HepG2 (cell line): ENCODE measurements around the gene DNAJC5. TPM values are rescaled to one million over a fixed set of nuclear protein-coding genes. Genes with fewer than 3 reads are reported as not detected.

ENCODE experiments used
- ATAC-seq: fragments of 200-7000 bp; cut with Tn5 transposase; 3 replicates; pipeline ENCODE4 v1.9.1; 2020; ENCODE audit warnings: mild to moderate bottlenecking, moderate library complexity
- BruUV-seq: library from RNA; stranded (reverse); fragments of 400-500 nt; replicated peaks from 2 replicates; lab custom pipeline; 2021; lab: Mats Ljungman, UMichigan
- CTCF ChIA-PET: fragments of 300-600 bp; formaldehyde crosslinking; extraction: SDS; loops from one replicate; lab custom pipeline; 2021; ENCODE audit warnings: low total read pairs, inconsistent platforms, low intra/inter-chr PET ratio; lab: Yijun Ruan, JAX
- POLR2A ChIA-PET: fragments of 350-600 bp; sonication (Branson Sonifier 250); formaldehyde crosslinking; loops from one replicate; lab custom pipeline; 2020; ENCODE audit warnings: antibody characterized with exemption, inconsistent platforms; lab: Yijun Ruan, JAX
- DNase-seq: peaks from one replicate; pipeline ENCODE4 v3.0.0-alpha.2; 2015; ENCODE audit warnings: low spot score
- FAIRE-seq: peaks from 3 replicates; lab custom pipeline; 2011; peaks lifted over from hg19 to GRCh38; lab: Jason Lieb, UNC
- H2AFZ ChIP-seq: one replicate; pipeline ENCODE4 v1.6.1; 2011; ENCODE audit warnings: low read length, inconsistent platforms
- H3K27ac ChIP-seq: fragments of 300-600 bp; 3 replicates; pipeline ENCODE4 v1.8.0; 2011; ENCODE audit warnings: mixed run types, mild to moderate bottlenecking, mixed read lengths, low read length, inconsistent platforms; ENCODE audit not compliant: insufficient read depth; ENCODE audit errors: extremely low read length
- H3K27me3 ChIP-seq, 2 experiments: fragments of 200-600 bp in 1 of 2; 2 replicates in 1 of 2; 3 replicates in 1 of 2; pipeline versions ENCODE4 v1.6.0 to v1.8.0; 2011; ENCODE audit warnings: low read length in 2 of 2, mild to moderate bottlenecking in 2 of 2, moderate library complexity in 2 of 2, inconsistent platforms in 1 of 2; ENCODE audit not compliant: insufficient read depth in 2 of 2, control insufficient read depth in 1 of 2
- H3K36me3 ChIP-seq, 2 experiments: fragments of 200-600 bp in 1 of 2; replicated peaks in 1 of 2; 2 replicates in 1 of 2; 3 replicates in 1 of 2; pipeline versions ENCODE4 v1.5.1 to v1.8.0; 2011; ENCODE audit warnings: low read length in 2 of 2, inconsistent platforms in 1 of 2; ENCODE audit not compliant: insufficient read depth in 2 of 2, control insufficient read depth in 1 of 2
- H3K4me1 ChIP-seq: 2 replicates; pipeline ENCODE4 v1.5.1; 2012; ENCODE audit warnings: low read length, inconsistent platforms; ENCODE audit not compliant: insufficient read depth
- H3K4me2 ChIP-seq: 2 replicates; pipeline ENCODE4 v1.6.0; 2011; ENCODE audit warnings: low read depth, low read length, inconsistent platforms
- H3K4me3 ChIP-seq, 3 experiments: fragments of 200-600 bp in 1 of 3; sonication (generic), shearing (Covaris generic) in 1 of 3; replicated peaks in 1 of 3; 2 replicates each; pipeline ENCODE4 v1.5.1; 2011 to 2016; ENCODE audit warnings: low read length in 3 of 3, inconsistent platforms in 2 of 3, low read depth in 2 of 3, mild to moderate bottlenecking in 2 of 3, control low read depth in 1 of 3, mixed read lengths in 1 of 3; ENCODE audit not compliant: insufficient read depth in 1 of 3
- H3K79me2 ChIP-seq: one replicate; pipeline ENCODE4 v1.6.1; 2011; ENCODE audit warnings: low read length, inconsistent platforms; ENCODE audit not compliant: insufficient read depth
- H3K9ac ChIP-seq: 2 replicates; pipeline ENCODE4 v1.6.0; 2011; ENCODE audit warnings: mild to moderate bottlenecking, low read depth, low read length, inconsistent platforms; ENCODE audit not compliant: insufficient read depth
- H3K9me3 ChIP-seq: 2 replicates; pipeline ENCODE4 v1.5.1; 2012; ENCODE audit warnings: mild to moderate bottlenecking, low read length
- H4K20me1 ChIP-seq: 2 replicates; pipeline ENCODE4 v1.6.0; 2011; ENCODE audit warnings: inconsistent platforms, mild to moderate bottlenecking, low read length, moderate library complexity; ENCODE audit not compliant: insufficient read depth
- GABPB1 ChIP-seq: IDR thresholded peaks from 2 replicates; pipeline ENCODE4 v1.6.1; 2016; ENCODE audit warnings: mild to moderate bottlenecking, missing genetic modification reagents, moderate library complexity, missing compliant biosample characterization
- KDM5A ChIP-seq: fragments of 200-600 bp; sonication (generic); IDR thresholded peaks from 2 replicates; pipeline ENCODE4 v1.7.0; 2018; ENCODE audit warnings: antibody characterized with exemption, mild to moderate bottlenecking, low read length, borderline replicate concordance
- MIER3 ChIP-seq: IDR thresholded peaks from 2 replicates; pipeline ENCODE4 v1.6.1; 2016; ENCODE audit warnings: missing compliant biosample characterization, borderline replicate concordance
- NONO ChIP-seq, 2 experiments: fragments of 450-650 bp in 1 of 2; sonication (generic) in 1 of 2; formaldehyde crosslinking in 1 of 2; IDR thresholded peaks in 1 of 2; conservative IDR thresholded peaks in 1 of 2; 2 replicates each; pipeline versions ENCODE4 v1.6.1 to v1.8.0; 2017 to 2022; ENCODE audit warnings: mild to moderate bottlenecking in 1 of 2, missing genetic modification reagents in 1 of 2, moderate library complexity in 1 of 2
- NR3C1 ChIP-seq: sonication (generic); formaldehyde crosslinking; IDR thresholded peaks from 2 replicates; pipeline ENCODE4 v1.4.0; 2020; ENCODE audit warnings: missing genetic modification reagents
- RBFOX2 ChIP-seq: fragments of 200-400 bp; formaldehyde crosslinking; IDR thresholded peaks from 2 replicates; pipeline ENCODE4 v1.6.1; 2017; ENCODE audit warnings: low read depth, mild to moderate bottlenecking, low read length
- SKI ChIP-seq: fragments of 450-650 bp; IDR thresholded peaks from one replicate; pipeline ENCODE4 v1.6.1; 2018; ENCODE audit warnings: mild to moderate bottlenecking; ENCODE audit not compliant: partially characterized antibody
- SRSF1 ChIP-seq: fragments of 200-400 bp; formaldehyde crosslinking; optimal IDR thresholded peaks from 2 replicates; pipeline ENCODE3; 2017; ENCODE audit warnings: mild to moderate bottlenecking, low read depth, low read length, moderate library complexity
- ZNF10 ChIP-seq: sonication (generic); formaldehyde crosslinking; IDR thresholded peaks from 2 replicates; pipeline ENCODE4 v1.4.0; 2020; ENCODE audit warnings: mild to moderate bottlenecking, low read depth, missing genetic modification reagents, borderline replicate concordance
- ZNF605 ChIP-seq: sonication (generic); formaldehyde crosslinking; IDR thresholded peaks from 2 replicates; pipeline ENCODE4 v1.8.0; 2022; ENCODE audit warnings: mild to moderate bottlenecking, missing genetic modification reagents
- ZNF615 ChIP-seq: sonication (generic); formaldehyde crosslinking; IDR thresholded peaks from 2 replicates; pipeline ENCODE4 v1.5.0; 2020; ENCODE audit warnings: mild to moderate bottlenecking, missing genetic modification reagents, borderline replicate concordance
- ZNF720 ChIP-seq: sonication (generic); formaldehyde crosslinking; IDR thresholded peaks from 2 replicates; pipeline ENCODE4 v1.4.0; 2020; ENCODE audit warnings: missing genetic modification reagents
- ZNF781 ChIP-seq: sonication (generic); formaldehyde crosslinking; IDR thresholded peaks from 2 replicates; pipeline ENCODE4 v1.5.1; 2020; ENCODE audit warnings: borderline replicate concordance, mild to moderate bottlenecking, missing genetic modification reagents; ENCODE audit errors: not compliant biosample characterization
- ZNF782 ChIP-seq: sonication (generic); formaldehyde crosslinking; IDR thresholded peaks from 2 replicates; pipeline ENCODE4 v1.4.0; 2020; ENCODE audit warnings: missing genetic modification reagents, mild to moderate bottlenecking, borderline replicate concordance
- ZZZ3 ChIP-seq: sonication (generic); formaldehyde crosslinking; IDR thresholded peaks from 2 replicates; pipeline ENCODE4 v1.4.0; 2020; ENCODE audit warnings: missing genetic modification reagents, mild to moderate bottlenecking, borderline replicate concordance
- WGBS: methylation state at CpG from one replicate; pipeline ENCODE4 v1.1.6; 2017; ENCODE audit warnings: low lambda C conversion rate; 5-methylcytosine and 5-hydroxymethylcytosine counted together
- in situ Hi-C: cut with HindIII; loops from 2 replicates; pipeline ENCODE4 v1.10.0; 2017; ENCODE audit warnings: low pct_unique_long_range_greater_than_20kb; ENCODE audit not compliant: extremely low pct_ligation_motif_present
- intact Hi-C: fragments of 100-400 bp; cut with micrococcal nuclease; formaldehyde crosslinking; loops from one replicate; pipeline ENCODE4 v1.10.0; 2022; ENCODE audit not compliant: unreplicated experiment
- polyA plus RNA-seq, 8 experiments: library from polyadenylated mRNA; depleted of rRNA in 3 of 8; stranded (reverse) in 7 of 8; unstranded in 1 of 8; fragments of >200 nt; fragmentation: Illumina TruSeq in 4 of 8; extraction: Trizol in 4 of 8; gene quantifications; 2 replicates each; pipeline versions ENCODE4 v1.2.1 to v1.2.3, GENCODE V29; 2011 to 2016; ENCODE audit warnings: low read depth in 4 of 8, missing spikeins in 1 of 8, mixed read lengths in 1 of 8; ENCODE audit not compliant: insufficient read depth in 1 of 8
- total RNA-seq, 5 experiments: library from RNA; depleted of rRNA; stranded (reverse); fragments of >200 nt; fragmentation: Illumina TruSeq; extraction: Trizol; gene quantifications; 2 replicates each; pipeline ENCODE4 v1.2.3, GENCODE V29; 2016; ENCODE audit warnings: low read depth in 1 of 5
- TF ChIP-seq, protein P1 (sequence below): IDR thresholded peaks from 2 replicates; pipeline ENCODE4 v1.6.1; 2012; ENCODE audit warnings: low read length, improper control_type of control experiment
- TF ChIP-seq, protein P2 (sequence below): sonication (generic); formaldehyde crosslinking; IDR thresholded peaks from 2 replicates; pipeline ENCODE4 v1.4.0; 2020; ENCODE audit warnings: mild to moderate bottlenecking, missing genetic modification reagents
- TF ChIP-seq, protein P3 (sequence below): sonication (generic); formaldehyde crosslinking; IDR thresholded peaks from 2 replicates; pipeline ENCODE4 v1.4.0; 2020; ENCODE audit warnings: missing genetic modification reagents

The DNAJC5 gene
- total and polyA plus RNA-seq, 2 of the 13 experiments (the other 11 are each of a cell fraction or from before 2014, with no cell fraction given): 42.8 to 64.5 TPM

DNA sequence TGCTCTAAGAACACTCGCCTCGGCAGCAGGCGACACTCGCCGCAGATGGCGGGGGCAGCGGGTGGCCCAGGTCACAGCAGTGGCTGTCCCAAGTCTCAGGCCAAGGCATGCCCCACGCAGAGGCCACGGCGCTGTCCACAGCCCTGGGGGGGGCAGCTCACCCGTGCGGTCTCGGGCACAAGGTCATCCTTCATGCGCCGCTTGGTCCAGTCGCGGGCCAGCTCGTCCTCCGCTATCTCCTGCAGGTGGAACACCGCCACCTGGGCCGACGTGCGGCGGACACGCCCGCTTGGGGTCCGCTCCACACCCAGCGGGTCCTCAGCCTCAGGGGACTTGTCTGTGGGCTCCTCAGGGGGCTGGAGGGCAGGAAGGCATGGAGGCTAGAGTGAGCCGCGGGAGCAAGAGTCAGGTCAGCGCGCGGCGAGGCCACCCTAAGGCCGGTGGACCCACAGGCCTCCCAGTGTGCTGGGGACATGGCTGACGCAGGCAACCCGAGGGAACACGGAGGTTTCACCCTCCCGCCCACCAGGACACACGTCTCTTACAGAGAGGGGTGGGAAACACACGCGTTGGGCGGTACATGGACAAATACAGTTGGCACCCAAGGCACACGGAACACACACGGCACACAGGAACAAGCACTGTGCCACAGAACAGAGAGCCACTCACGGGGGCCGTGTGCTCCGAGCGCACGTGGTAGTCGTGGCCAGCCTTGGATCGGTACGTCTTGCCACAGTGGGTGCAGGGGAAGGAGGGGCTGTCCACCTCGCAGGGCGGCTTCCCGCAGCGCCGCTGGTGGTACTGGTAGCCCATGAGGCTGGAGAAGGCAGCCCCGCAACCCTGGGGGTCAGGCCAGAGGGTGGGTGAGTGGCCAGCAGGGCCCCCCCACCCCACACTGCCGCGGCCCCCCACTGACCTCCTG lies 67.8 kb downstream of the DNAJC5 start:
- ChIA-PET POLR2A (no interaction called here), CTCF (no interaction called here)
- intact Hi-C loops: loop anchor here (10.0 kb wide), 1 partner anchor 1598 kb away; the partner anchor contains the start of gene LAMA5
- H3K79me2 ChIP-seq: no peaks in the 10 kb centered on the region
- WGBS: 97% methylated on average over 58 of the region's 61 CpGs
- H3K27ac ChIP-seq: no peak overlapping the region
- no peak overlapping the region for H3K4me2 ChIP-seq
- FAIRE-seq: no peak
- no peaks in the 10 kb centered on the region for H3K27me3 ChIP-seq
- H2AFZ ChIP-seq: no peak overlapping the region
- DNase-seq: no peak
- H3K9me3 ChIP-seq: no peaks in the 10 kb centered on the region
- no peak overlapping the region for H3K4me3 ChIP-seq
- H3K4me1 ChIP-seq: peaks cover 19% of the 10 kb centered on the region
- in situ Hi-C loops: no loop called here
- H3K36me3 ChIP-seq: peaks cover 57 to 63% of the 10 kb centered on the region in 2 experiments
- ATAC-seq: no peak
- no peak overlapping the region for H3K9ac ChIP-seq
- no TSS peak for BruUV-seq
- H4K20me1 ChIP-seq: no peaks in the 10 kb centered on the region; the same call in 1 of the 2 replicates
- TF ChIP-seq ZNF10 (no peak), SKI (no peak), ZZZ3 (CRISPR knock-in tag) (0 out of 2 replicates have a peak, but pooled peaks have one; percentile 25), RBFOX2 (peak; percentile 62), GABPB1 (CRISPR knock-in tag) (peak; percentile 3; the same call in 1 of the 2 replicates), KDM5A (no peak), ZNF781 (CRISPR knock-in tag) (no peak), ZNF782 (0 out of 2 replicates have a peak, but pooled peaks have one; percentile 44), NR3C1 (CRISPR knock-in tag) (no peak), ZNF615 (CRISPR knock-in tag) (no peak), NONO (IDR thresholded peaks at IDR 0.05) (no peak), NONO (CRISPR knock-in tag; conservative IDR thresholded peaks at IDR 0.05) (no peak), MIER3 (CRISPR knock-in tag) (no peak), ZNF605 (CRISPR knock-in tag) (no peak), SRSF1 (no peak), ZNF720 (CRISPR knock-in tag) (no peak)
- TF ChIP-seq, protein P1, sequence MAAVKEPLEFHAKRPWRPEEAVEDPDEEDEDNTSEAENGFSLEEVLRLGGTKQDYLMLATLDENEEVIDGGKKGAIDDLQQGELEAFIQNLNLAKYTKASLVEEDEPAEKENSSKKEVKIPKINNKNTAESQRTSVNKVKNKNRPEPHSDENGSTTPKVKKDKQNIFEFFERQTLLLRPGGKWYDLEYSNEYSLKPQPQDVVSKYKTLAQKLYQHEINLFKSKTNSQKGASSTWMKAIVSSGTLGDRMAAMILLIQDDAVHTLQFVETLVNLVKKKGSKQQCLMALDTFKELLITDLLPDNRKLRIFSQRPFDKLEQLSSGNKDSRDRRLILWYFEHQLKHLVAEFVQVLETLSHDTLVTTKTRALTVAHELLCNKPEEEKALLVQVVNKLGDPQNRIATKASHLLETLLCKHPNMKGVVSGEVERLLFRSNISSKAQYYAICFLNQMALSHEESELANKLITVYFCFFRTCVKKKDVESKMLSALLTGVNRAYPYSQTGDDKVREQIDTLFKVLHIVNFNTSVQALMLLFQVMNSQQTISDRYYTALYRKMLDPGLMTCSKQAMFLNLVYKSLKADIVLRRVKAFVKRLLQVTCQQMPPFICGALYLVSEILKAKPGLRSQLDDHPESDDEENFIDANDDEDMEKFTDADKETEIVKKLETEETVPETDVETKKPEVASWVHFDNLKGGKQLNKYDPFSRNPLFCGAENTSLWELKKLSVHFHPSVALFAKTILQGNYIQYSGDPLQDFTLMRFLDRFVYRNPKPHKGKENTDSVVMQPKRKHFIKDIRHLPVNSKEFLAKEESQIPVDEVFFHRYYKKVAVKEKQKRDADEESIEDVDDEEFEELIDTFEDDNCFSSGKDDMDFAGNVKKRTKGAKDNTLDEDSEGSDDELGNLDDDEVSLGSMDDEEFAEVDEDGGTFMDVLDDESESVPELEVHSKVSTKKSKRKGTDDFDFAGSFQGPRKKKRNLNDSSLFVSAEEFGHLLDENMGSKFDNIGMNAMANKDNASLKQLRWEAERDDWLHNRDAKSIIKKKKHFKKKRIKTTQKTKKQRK: no peak
- TF ChIP-seq, protein P2, sequence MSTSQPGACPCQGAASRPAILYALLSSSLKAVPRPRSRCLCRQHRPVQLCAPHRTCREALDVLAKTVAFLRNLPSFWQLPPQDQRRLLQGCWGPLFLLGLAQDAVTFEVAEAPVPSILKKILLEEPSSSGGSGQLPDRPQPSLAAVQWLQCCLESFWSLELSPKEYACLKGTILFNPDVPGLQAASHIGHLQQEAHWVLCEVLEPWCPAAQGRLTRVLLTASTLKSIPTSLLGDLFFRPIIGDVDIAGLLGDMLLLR (CRISPR knock-in tag): no peak
- TF ChIP-seq, protein P3, sequence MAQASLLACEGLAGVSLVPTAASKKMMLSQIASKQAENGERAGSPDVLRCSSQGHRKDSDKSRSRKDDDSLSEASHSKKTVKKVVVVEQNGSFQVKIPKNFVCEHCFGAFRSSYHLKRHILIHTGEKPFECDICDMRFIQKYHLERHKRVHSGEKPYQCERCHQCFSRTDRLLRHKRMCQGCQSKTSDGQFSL (CRISPR knock-in tag): 0 out of 2 replicates have a peak, but pooled peaks have one; percentile 48
